ENCODE results near the gene UBE2F.
"Not testable (repeated sequence)": the region's sequence is repeated elsewhere in the genome, so short reads cannot be mapped to it uniquely, and the experiment has no call there.

The UBE2F gene

DNA sequence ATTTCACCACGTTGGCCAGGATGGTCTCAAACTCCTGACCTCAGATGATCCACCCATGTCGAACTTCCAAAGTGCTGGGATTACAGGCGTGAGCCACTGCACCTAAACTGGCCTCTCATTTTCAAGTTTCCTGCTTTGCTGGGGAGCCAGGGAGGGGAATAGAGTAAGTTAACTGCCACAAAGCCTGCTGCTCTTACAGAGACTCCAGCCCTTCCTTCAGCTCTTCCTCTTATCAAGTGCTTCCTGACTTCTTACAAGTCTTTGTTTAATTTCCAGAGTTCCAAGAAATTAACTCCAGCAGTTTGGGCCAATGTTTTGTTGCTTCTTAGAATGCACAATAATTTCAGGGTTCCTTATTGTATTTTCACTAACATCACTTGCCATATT, 24.3 kb upstream of the UBE2F start:
- H3K9me3 ChIP-seq (ENCODE audit: severe bottlenecking) = no peaks in the 10 kb centered on the region
- H3K4me1 ChIP-seq (ENCODE audit: insufficient read depth, poor library complexity, severe bottlenecking) = no peaks in the 10 kb centered on the region
- H3K27ac ChIP-seq (ENCODE audit: poor library complexity, severe bottlenecking) = no peak overlapping the region
- no peak overlapping the region for H3K4me3 ChIP-seq (ENCODE audit: severe bottlenecking)
- TF ChIP-seq, protein P1, sequence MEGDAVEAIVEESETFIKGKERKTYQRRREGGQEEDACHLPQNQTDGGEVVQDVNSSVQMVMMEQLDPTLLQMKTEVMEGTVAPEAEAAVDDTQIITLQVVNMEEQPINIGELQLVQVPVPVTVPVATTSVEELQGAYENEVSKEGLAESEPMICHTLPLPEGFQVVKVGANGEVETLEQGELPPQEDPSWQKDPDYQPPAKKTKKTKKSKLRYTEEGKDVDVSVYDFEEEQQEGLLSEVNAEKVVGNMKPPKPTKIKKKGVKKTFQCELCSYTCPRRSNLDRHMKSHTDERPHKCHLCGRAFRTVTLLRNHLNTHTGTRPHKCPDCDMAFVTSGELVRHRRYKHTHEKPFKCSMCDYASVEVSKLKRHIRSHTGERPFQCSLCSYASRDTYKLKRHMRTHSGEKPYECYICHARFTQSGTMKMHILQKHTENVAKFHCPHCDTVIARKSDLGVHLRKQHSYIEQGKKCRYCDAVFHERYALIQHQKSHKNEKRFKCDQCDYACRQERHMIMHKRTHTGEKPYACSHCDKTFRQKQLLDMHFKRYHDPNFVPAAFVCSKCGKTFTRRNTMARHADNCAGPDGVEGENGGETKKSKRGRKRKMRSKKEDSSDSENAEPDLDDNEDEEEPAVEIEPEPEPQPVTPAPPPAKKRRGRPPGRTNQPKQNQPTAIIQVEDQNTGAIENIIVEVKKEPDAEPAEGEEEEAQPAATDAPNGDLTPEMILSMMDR (IDR thresholded peaks at IDR 0.05; ENCODE audit: poor library complexity, severe bottlenecking) = no peak
- no peaks in the 10 kb centered on the region for H3K27me3 ChIP-seq (ENCODE audit: insufficient read depth, poor library complexity, severe bottlenecking)
- ATAC-seq (ENCODE audit: low read depth) (no peak), DNase-seq (ENCODE audit: low spot score) (no peak)
- H3K36me3 ChIP-seq (ENCODE audit: low read depth) = no peaks in the 10 kb centered on the region

DNA sequence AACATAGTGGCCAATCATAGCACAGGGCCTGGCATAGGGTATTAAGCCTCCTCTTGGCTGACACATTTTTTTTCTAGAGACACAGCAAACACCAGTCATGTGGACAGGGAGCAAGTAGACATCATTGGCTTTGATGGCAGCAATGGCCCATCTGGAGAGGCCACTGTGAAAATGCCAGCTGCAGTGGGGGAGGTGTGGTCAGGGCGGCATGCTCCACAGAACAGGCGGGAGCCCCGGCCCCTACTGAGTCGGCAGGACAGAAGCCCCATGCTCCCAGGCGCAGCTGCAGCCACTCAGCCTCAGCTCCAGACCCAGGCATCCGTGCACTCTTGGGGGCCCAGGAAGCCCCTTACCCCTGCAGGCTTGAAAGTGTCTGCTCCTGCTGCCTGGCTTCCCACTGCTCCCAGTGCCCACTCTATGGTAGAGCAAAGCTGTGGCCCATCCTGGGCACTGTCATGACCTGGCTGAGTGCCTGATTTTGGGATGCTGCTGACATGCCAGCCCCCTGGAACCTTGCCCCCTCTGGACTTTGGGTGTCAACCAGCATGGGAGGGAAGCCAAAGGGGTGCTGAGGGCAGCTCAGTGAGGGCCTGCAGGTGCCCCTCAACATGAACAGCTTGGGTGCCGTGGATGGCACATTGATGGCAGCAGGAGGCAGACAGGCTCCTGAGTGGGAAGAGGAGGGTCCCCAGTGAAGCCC, 23.3 kb upstream of the UBE2F start:
- Histone ChIP-seq H3K27ac (ENCODE audit: poor library complexity, severe bottlenecking) (no peak overlapping the region), H3K9me3 (ENCODE audit: severe bottlenecking) (no peaks in the 10 kb centered on the region), H3K4me3 (ENCODE audit: severe bottlenecking) (no peak overlapping the region), H3K27me3 (ENCODE audit: insufficient read depth, poor library complexity, severe bottlenecking) (no peaks in the 10 kb centered on the region), H3K4me1 (ENCODE audit: insufficient read depth, poor library complexity, severe bottlenecking) (no peaks in the 10 kb centered on the region), H3K36me3 (ENCODE audit: low read depth) (no peaks in the 10 kb centered on the region)
- ATAC-seq (ENCODE audit: low read depth) (no peak), DNase-seq (ENCODE audit: low spot score) (no peak)
- TF ChIP-seq, protein P1 (IDR thresholded peaks at IDR 0.05; ENCODE audit: poor library complexity, severe bottlenecking) = no peak

DNA sequence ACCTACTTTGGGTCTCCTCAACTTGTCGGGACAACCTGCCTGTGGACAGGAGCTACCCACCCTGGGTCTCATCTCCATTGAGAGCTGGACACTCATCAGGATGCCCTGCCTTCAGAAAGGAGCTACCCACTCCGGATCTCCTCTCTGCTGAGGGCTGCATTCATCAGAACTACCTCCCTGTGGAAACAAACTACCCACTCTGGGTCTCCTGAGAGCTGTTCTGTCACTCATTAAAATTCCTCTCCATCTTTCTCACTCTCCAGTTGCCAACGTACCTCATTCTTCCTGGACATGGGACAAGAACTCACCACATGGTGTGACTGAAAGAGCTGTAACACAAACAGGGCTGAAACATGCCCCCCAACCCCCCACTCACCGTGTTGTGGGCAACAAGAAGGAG, 22.5 kb upstream of the UBE2F start:
- no peaks in the 10 kb centered on the region for H3K4me1 ChIP-seq (ENCODE audit: insufficient read depth, poor library complexity, severe bottlenecking)
- DNase-seq (ENCODE audit: low spot score) = no peak
- H3K4me3 ChIP-seq (ENCODE audit: severe bottlenecking) = no peak overlapping the region
- ATAC-seq (ENCODE audit: low read depth) = no peak
- no peaks in the 10 kb centered on the region for H3K9me3 ChIP-seq (ENCODE audit: severe bottlenecking)
- no peaks in the 10 kb centered on the region for H3K36me3 ChIP-seq (ENCODE audit: low read depth)
- TF ChIP-seq, protein P1 (IDR thresholded peaks at IDR 0.05; ENCODE audit: poor library complexity, severe bottlenecking) = no peak
- H3K27me3 ChIP-seq (ENCODE audit: insufficient read depth, poor library complexity, severe bottlenecking) = no peaks in the 10 kb centered on the region
- H3K27ac ChIP-seq (ENCODE audit: poor library complexity, severe bottlenecking) = no peak overlapping the region

DNA sequence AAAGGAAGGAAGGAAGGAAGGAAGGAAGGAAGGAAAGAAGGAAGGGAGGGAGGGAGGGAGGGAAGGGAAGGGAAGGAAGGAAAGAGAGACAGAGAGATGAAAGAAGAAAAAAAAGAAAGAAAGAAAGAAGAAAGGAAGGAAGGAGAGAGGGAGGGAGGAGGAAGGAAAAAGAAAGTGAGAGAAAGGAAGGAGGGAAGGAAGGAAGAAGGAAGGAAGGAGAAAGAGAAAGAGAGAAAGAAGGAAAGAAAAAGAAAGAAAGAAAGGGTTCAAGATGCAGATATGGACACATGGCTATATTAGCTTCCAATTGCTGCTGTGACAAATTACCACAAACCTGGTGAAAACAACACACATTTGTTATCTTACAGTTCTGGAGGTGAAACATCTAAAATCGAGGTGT, 20.4 kb upstream of the UBE2F start:
- no peak overlapping the region for H3K4me3 ChIP-seq (ENCODE audit: severe bottlenecking)
- no peaks in the 10 kb centered on the region for H3K9me3 ChIP-seq (ENCODE audit: severe bottlenecking)
- TF ChIP-seq, protein P1 (IDR thresholded peaks at IDR 0.05; ENCODE audit: poor library complexity, severe bottlenecking) = no peak
- DNase-seq (ENCODE audit: low spot score) (no peak), ATAC-seq (ENCODE audit: low read depth) (no peak)
- H3K27me3 ChIP-seq (ENCODE audit: insufficient read depth, poor library complexity, severe bottlenecking) = no peaks in the 10 kb centered on the region
- H3K4me1 ChIP-seq (ENCODE audit: insufficient read depth, poor library complexity, severe bottlenecking) = no peaks in the 10 kb centered on the region
- H3K36me3 ChIP-seq (ENCODE audit: low read depth) = no peaks in the 10 kb centered on the region
- no peak overlapping the region for H3K27ac ChIP-seq (ENCODE audit: poor library complexity, severe bottlenecking)

DNA sequence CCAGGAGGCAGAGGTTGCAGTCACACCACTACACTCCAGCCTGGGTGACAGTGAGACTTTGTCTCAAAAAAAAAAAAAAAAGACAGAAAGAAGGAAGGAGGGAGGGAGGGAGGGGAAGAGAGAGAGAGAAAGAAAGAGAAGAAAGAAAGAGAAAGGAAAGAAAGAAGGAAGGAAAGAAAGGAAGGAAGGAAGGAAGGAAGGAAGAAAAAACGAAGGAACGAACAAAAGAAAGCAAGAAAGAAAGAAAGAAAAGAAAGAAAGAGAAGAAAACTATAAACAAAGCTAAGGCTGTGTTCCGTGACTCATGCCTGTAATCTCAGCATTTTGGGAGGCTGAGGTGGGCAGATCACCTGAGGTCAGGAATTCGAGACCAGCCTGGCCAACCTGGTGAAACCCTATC, 15.5 kb upstream of the UBE2F start:
- H3K27me3 ChIP-seq (ENCODE audit: insufficient read depth, poor library complexity, severe bottlenecking) = peaks cover 12% of the 10 kb centered on the region
- not testable (repeated sequence) for ATAC-seq (ENCODE audit: low read depth); DNase-seq (ENCODE audit: low spot score); H3K9me3 ChIP-seq (ENCODE audit: severe bottlenecking); H3K4me1 ChIP-seq (ENCODE audit: insufficient read depth, poor library complexity, severe bottlenecking); H3K4me3 ChIP-seq (ENCODE audit: severe bottlenecking); H3K36me3 ChIP-seq (ENCODE audit: low read depth); H3K27ac ChIP-seq (ENCODE audit: poor library complexity, severe bottlenecking)

Measured in RWPE2 (cell line).